HL-60/S4 treated with retinoic acid at 250 ng/mL for 4 days and 3 days (cell line): ENCODE results near the gene SEM1.
"Not testable (repeated sequence)": the region's sequence is repeated elsewhere in the genome, so short reads cannot be mapped to it uniquely, and the experiment has no call there.

ENCODE experiments used
- in situ Hi-C: fragments of 300-500 bp; cut with MboI; formaldehyde crosslinking; loops from 2 replicates; pipeline ENCODE4 v1.7.0; 2022; ENCODE audit warnings: low sequenced_read_pairs

Gene SEM1

DNA sequence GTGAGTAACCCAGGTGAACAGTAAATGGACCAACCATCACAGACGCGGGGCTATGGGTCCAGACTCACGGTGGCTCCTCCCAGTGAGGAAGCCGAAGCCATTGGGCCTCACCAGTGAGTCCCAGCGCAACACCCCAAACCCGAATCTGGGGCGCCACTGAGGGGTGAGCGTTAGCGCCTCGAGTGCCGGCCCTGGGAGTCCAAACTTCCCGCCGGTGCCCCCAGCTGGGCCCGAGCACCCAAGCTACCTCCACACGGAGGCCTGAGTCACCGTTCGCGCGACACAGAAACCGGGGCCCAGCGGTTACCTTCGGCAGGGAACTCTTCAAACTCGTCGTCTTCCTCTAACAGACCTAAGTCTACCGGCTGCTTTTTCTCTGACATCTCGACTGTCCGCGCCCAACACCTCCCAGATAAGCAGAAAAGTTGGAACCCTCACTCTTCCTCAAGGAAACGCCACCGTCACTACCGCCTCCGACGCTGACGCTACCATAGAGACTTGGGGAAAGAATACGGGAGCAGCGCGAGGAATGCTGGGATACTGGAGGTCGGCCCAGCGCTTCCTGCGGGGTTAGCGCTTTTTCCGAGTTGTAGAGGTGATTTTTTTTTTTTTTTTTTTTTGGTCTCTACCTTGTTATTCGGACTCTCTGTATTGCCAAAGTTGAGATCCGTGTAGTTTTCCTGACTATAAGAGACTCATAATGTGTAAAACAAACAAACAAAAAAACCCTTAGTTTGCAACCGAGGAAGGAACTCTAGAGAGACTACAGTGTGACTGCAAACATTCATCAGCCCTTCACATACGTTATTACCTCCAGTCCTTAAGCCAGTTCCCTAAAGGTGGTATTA is at the start of gene SEM1:
Gene SEM1, minus strand, starts transcription at position 466 of the 848 bp plus-strand sequence. Its CDS starts 83 bp downstream, at position 383.
- in situ Hi-C loops = no loop called here

DNA sequence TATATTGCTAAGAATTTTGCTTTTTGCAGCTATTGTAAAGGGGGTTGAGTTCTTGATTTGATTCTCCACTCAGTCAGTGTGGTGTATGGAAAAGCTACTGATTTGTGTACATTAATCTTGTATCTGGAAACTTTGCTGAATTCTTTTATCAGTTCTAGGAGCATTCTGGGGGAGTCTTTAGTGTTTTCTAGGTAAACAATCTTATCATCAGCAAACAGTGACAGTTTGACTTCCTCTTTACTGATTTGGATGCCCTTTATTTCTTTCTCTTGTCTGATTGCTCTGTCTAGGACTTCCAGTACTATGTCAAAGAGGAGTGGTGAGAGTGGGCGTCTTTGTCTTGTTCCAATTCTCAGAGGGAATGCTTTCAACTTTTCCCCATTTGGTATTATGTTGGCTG is 48.2 kb upstream of the SEM1 start:
- in situ Hi-C loops = not testable (repeated sequence)

DNA sequence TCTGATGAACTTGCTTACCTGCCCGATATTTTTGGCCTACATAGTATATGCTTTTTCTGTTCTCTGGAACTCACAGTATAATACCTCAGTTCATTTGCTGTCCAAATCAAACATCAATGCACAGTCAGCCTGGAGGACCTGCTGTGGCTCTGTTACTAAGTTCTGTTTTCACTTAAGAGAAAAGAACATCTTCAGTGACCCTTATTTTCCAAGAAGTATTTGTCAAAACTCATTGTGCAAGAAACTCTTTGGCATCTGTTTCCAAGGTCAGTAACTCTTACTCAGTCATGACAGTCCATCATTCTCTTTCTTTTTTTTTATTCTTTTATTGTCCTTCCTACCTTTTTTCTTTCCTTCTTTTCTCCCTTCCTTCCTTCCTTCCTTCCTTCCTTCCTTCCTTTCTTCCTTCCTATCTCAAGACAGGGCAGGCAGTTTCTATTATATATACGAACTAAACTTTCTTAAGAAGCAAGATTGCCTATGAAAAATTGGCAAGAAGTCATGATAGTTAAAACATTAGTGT is 37.8 kb upstream of the SEM1 start:
- in situ Hi-C loops = no loop called here

DNA sequence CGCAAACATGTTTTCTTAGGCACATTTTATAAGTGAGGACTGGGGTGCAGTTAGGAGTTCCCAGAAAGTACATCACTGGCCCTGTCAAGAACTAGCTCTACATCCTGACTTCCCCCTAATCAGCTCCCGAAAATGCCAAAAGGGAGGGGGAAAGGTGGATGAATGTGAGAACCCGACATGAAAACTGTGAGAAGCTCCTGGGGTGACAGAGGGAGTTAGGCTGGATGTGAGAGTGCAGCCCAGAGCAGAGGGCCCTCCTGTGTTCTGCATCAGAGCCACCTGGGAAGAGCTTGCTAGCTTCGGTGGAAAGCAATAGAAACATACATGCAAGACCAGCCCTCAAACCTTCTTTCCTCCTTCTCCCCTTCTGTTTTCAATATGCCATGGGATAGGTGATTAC is 30.5 kb upstream of the SEM1 start:
- in situ Hi-C loops = no loop called here

DNA sequence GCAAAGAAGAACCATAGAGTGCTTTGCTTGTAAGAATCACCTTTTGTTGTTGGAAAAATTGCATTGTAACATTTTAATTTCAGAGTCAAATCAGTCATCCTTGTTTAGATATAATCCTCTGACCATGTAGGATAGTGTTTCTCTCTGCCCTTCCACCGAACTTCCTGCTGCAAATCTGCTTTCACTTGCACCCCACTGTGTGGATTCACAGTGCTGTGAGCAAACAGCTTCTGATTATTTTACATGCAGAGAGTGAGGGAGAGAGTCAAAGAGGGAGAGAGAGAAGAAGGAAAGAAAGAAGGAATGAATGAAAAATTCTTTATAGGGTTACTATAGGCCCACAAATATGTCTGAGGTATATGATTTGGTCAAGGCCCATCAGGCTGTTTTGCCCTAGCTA is 30.0 kb upstream of the SEM1 start:
- in situ Hi-C loops = no loop called here

DNA sequence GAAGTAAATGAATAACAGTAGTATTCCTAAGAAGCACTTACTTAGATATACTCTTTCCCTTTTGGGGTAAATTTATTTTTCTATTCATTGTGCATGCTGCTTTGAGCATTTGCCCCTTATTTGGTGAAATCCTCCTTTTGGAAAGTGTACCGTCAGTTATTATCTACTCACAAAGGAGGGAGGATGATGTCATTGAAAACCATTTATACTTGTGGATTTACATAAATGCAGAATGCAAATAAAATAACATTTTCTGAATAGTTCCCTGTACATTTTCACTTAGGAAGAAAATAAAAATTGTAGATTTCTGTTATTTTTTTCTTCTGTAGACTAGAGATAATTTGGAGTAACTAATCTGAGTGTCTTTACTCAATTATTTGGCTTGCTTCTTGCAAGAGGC is 29.5 kb upstream of the SEM1 start:
- in situ Hi-C loops = no loop called here

DNA sequence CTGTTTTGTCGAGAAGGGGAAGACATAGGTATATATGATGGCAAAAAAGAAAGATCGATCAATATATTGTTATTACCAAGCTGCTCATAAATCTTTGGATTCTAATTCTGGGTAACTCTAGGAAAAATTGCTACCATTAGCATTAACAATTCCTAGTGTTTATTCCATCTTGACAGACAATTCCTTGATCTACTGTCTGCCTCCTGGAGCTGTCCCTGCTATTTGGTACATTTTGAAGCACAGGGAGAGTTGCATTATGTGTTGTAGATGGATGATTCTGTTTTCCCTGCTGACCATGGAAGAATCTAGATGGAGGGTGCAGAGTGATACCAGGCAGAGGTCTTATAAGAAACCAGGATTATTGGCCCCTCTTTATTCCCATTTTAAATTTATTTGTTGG is 29.1 kb upstream of the SEM1 start:
- in situ Hi-C loops = no loop called here

DNA sequence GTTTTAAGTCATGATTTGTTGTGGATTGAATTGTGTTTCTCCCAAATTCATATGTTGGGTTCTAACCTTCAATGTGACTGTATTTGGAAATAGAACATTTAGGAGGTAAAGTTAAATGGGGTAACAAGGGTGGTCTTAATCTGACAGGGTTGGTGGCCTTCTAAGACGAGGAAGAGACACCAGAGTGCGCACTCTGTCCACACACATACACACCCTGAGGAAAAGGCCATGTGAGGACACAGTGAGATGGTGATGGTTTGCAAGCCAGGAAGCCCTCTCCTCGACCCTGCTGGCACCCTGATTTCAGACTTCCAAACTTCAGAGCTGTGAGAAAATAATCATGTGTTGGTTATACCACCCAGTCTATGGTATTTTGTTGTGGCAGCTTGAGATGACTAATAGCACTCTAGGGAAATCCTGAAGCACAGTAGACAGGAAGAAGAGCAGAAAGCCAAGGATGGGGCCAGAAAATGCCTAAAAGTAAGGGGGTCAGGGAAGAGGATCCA is 28.0 kb upstream of the SEM1 start:
- in situ Hi-C loops = no loop called here

DNA sequence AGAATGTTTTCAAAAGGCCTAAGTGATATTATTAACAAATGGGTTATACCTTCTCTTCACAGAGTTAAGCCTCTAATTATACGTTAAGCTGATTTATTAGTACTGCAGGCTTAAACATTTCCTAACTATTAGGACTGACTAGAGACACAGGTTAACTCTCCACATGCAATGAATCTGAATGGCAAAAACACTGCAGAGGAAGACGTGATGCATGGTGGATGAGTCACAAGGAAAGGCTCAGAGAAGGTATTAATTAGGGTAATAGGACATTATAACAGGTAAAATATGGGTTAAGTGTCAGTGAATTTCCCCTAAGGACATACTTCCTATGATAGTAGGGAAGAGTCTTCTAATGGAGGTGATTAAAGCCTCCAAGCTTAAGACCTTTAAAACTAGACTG is 24.7 kb upstream of the SEM1 start:
- in situ Hi-C loops = no loop called here

DNA sequence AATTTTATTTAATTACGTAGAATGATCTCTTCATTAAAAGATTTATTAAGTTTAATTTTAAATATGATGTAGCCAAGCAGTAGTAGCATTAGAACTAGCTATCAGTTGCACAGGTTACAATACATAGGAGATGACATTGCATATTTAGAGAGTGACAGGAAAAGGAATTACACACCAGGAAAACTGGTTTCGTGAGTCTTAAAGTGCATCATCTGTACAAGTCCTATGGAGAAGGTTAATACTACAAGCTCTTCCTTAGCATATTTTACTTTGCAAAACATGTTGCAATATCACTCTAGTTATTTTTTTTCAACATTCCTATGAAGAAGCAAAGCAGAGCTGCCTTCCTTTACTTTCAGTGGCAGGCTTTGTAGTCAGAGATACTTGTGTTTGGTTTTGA is 20.2 kb upstream of the SEM1 start:
- in situ Hi-C loops = no loop called here

DNA sequence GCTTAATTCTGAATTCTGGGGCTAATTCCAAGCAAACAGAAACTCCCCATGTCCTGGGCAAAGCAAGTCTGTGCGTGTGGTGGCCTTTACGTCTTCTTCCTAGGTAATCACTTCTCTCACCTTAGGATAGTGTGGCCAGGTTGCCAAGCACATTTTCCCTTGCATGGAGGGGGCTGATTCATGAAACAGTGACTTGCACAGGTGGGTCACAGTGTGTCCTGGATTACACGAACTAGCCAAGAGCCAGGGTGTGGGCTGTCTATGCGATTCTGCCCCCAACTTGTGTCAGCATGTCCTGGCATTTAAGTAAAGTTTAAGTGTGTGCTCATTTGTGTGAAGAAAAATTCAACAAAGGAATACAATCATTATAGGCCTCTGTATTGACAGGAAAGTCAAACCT is 18.5 kb upstream of the SEM1 start:
- in situ Hi-C loops = no loop called here

DNA sequence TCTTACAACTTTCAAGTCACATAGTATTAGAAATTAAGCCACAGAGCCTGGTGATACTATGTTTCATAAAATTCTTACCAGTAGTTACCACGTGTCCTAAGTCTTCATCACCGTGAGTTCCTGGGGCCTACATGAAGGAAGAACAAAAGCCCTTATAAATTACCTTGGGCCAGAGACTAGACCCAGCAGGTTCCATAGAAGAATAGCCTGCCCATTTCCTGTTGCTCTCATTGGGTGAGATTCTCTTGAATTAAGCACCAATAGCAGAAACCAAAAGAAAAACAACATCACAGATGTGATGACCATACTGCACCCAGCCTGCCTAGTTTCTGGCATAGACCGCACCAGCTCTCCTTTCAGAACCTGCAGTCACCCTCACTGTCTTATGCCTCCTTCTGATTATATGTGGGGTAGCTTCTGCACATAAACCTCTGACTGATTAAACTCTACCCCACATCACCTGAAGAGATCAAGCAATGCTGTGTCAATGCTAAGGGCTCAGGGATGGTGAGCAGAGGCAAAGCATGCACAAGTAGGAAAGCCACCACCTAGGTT is 18.0 kb upstream of the SEM1 start:
- in situ Hi-C loops = no loop called here

DNA sequence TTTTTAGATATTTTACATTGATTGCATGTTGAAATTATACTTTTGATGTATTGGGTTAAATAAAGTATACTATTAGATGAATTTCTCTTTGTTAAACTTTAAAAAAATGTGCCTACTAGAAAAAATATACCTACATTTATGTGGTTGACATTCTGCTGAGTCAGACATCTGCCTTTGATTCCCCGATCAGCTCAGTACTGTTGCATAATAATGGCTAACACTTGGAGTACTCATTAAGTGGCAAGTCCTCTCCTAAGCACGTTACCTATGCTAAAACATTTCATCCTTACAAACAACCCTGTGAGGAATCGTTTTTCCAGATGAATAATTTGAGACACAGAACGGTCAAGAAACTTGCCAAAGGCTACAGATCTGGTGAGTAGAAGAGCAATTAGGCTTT is 14.0 kb upstream of the SEM1 start:
- in situ Hi-C loops = no loop called here

DNA sequence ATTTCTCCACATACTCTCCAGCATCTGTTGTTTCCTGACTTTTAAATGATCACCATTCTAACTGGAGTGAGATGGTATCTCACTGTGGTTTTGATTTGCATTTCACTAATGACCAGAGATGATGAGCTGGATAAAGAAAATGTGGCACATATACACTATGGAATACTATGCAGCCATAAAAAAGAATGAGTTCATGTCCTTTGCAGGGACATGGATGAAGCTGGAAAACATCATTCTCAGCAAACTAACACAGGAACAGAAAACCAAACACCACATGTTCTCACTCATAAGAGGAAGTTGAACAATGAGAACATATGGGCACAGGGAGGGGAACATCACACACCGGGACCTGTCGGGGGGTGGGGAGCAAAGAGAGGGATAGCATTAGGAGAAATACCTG is 13.3 kb upstream of the SEM1 start:
- in situ Hi-C loops = not testable (repeated sequence)

DNA sequence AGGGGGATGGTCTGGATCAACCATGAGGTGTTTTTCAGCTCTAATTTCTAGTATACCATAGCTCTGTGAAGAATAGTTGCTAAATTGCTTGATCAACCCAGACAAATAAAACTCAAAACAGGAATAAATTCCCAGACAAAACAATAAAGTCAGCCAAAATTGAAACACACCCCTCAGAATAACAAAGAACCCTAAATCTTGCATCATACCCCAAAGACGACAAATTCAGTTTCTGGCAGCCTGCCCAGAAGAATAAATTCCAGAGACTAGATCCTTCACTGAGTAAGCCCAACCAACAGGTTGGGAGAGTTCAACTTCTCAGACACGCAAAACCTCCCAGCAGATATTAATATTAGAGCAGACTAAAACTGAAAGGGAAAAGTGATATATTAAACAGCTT is 11.2 kb upstream of the SEM1 start:
- in situ Hi-C loops = no loop called here

DNA sequence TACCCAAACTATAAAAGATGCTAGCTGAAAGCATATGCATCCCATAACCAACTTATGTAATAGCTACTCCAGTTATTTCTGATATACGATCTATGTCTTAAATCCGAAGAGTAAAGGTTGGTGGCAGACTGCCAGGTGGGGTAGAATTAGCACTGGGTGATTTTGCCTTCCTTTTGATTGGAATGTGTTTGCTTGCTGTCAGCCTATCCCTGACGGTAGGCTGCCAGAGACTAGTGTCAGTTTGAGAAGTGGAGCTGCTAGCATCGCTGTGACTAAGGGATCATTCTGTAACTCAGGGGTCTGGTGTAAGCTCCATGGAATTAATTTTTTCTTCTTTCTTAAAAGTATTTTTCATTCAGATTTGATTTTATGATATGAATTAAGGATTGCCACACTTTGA is 9.5 kb upstream of the SEM1 start:
- in situ Hi-C loops = no loop called here

DNA sequence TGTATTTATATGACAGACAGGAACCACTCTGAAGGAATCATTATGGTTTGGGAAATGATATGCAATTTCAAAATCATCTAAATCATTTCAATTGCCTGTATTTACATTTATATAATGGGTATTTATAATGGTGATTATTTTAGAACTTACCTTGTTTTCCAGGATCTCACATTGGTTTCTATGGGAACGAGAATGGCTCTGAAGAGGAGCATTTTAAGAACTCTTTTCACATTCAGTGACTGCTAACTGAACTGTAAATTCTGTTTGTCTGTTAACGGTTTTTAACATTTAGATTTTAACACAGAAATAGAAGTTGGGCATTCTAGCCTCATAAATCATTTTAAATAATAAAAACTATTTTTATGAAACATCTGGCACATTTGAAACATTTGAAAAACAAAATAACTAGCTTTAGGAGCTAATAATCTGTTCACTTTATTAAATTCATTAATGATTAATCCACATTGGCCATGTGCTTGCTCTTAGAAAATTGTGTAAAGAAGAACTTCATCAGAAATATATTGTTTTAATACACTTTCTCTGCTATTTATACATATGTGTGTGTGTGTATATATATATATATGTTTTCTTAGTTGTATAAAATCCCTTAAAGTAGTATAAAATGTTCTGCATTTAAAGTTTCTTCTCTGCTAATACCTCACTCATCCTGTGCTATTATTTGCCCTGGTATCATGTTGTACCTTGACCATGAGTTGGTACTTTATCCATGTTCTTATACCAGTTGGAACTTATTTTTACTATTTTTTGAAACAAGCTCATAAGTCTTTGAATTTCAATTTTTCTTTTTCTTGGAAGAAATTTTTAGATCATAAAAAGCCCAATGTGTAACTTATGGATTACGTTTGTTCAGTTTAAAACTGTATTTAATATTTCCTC is 8.7 kb upstream of the SEM1 start:
- in situ Hi-C loops = no loop called here

DNA sequence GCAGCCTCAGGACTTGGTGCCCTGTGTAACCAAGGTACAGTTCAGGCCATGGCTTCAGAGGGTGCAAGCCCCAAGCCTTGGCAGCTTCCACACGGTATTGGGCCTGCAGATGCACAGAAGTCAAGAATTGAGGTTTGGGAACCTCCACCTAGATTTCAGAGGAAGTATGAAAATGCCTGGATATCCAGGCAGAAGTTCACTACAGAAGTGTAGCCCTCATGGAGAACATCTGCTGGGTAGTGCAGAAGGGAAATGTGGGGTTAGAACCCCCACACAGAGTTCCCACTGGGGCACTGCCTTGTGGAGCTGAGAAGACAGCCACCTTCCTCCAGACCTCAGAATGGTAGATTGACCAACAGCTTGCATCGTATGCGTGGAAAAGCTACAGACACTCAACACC is 3.4 kb upstream of the SEM1 start:
- in situ Hi-C loops = no loop called here

DNA sequence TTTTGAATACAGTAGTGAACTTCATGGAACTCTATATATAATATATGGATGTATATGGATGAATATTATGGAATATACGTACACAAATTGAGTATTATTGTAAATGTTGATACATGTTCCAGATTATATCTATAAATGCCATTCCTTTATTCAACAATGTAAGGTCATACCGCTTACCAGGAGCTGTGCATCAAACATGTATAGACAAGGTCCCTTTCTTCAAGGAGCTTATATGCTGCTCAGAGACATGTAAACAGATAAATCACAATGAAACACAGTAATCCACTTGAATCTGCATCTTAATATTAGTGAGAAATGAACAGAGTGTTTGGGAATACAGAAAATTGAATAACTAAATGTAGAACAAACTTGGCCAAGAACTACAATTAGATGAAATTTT is 898 bp upstream of the SEM1 start:
- in situ Hi-C loops = no loop called here

DNA sequence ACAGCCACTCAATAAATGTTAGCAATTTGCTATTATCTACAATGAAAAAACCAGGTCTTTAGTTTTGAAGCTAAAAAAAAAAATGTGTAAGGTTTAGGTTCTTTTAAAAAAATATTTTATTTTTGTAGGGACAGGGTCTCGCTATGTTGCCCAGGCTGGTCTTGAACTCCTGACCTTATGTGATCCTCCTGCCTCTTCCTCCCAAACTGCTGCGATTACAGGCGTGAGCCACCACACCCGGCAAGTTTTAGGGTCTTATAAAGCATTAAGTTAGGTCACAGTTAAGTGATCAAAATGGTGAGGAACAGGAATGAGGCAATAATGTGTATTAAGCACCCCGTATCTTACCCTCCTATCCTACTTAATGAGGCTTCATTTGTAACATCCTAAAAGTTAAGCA is 774 bp downstream of the SEM1 start:
- in situ Hi-C loops = no loop called here
